ENCODE measurements around the gene PLK5.
"Not testable (repeated sequence)": the region's sequence is repeated elsewhere in the genome, so short reads cannot be mapped to it uniquely, and the experiment has no call there.

Gene PLK5

DNA sequence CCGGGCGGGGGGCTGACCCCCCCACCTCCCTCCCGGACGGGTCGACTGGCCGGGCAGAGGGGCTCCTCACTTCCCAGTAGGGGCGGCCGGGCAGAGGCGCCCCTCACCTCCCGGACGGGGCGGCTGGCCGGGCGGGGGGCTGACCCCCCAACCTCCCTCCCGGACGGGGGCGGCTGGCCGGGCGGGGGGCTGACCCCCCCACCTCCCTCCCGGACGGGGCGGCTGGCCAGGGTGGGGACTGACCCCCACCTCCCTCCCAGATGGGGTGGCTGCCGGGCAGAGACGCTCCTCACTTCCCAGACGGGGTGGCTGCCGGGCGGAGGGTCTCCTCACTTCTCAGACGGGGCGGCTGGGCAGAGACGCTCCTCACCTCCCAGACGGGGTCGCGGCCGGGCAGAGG is 24.6 kb upstream of the PLK5 start:
- ATAC-seq; H3K4me1 Mint-ChIP-seq; H3K4me3 Mint-ChIP-seq; DNase-seq (ENCODE audit: low spot score in 2 of 2); H3K9me3 Mint-ChIP-seq; H3K27ac Mint-ChIP-seq; H3K36me3 Mint-ChIP-seq: not testable (repeated sequence)

GRCh38 chr19:1501200-1501595 is 22.7 kb upstream of the PLK5 start:
- DNase-seq (ENCODE audit: low spot score in 2 of 2) (no peak), ATAC-seq (no peak)
- H3K4me1 Mint-ChIP-seq, result peaks cover 3% of the 10 kb centered on the region
- no peak overlapping the region for H3K27ac Mint-ChIP-seq
- H3K36me3 Mint-ChIP-seq, result no peaks in the 10 kb centered on the region
- no peak overlapping the region for H3K4me3 Mint-ChIP-seq
- H3K9me3 Mint-ChIP-seq, result no peaks in the 10 kb centered on the region

GRCh38 chr19:1502433-1503088 is 21.3 kb upstream of the PLK5 start:
- Mint-ChIP-seq H3K4me3 (no peak overlapping the region), H3K36me3 (peaks cover 2% of the 10 kb centered on the region), H3K9me3 (no peaks in the 10 kb centered on the region), H3K4me1 (peaks cover 9% of the 10 kb centered on the region), H3K27ac (no peak overlapping the region)
- ATAC-seq, result no peak
- no peak for DNase-seq (ENCODE audit: low spot score in 2 of 2)

GRCh38 chr19:1503089-1503924 is 20.6 kb upstream of the PLK5 start:
- DNase-seq (ENCODE audit: low spot score in 2 of 2) (peak; percentile 63 to 86), ATAC-seq (peak; percentile 65)
- Mint-ChIP-seq H3K4me3 (no peak overlapping the region), H3K4me1 (peaks cover 15% of the 10 kb centered on the region), H3K9me3 (no peaks in the 10 kb centered on the region), H3K36me3 (peaks cover 6% of the 10 kb centered on the region), H3K27ac (no peak overlapping the region)

- H3K4me3 Mint-ChIP-seq, result no peak overlapping the region
- peaks cover 15% of the 10 kb centered on the region for H3K4me1 Mint-ChIP-seq
- DNase-seq (ENCODE audit: low spot score in 2 of 2) (no peak), ATAC-seq (no peak)
- H3K27ac Mint-ChIP-seq, result no peak overlapping the region
- no peaks in the 10 kb centered on the region for H3K9me3 Mint-ChIP-seq
- H3K36me3 Mint-ChIP-seq, result peaks cover 6% of the 10 kb centered on the region
Measured at GRCh38 chr19:1503925-1504773, 19.7 kb upstream of the PLK5 start.

DNA sequence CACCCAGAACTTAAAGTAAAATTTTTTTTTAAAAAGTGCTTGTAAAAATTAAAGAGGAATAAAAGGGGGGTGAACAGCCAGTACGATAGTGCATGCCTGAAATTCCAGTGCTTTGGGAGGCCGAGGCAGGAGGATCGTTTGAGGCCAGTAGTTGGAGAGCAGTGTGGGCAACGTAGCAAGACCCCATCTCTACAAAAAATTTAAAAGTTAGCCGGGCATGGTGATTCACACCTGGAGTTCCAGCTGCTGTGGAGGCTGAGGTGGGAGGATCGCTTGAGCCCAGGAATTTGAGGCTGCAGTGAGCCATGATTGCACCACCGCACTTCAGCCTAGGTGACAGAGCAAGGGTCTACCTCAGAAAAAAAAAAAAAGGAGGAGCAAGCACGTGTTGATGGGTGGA is 18.9 kb upstream of the PLK5 start:
- Mint-ChIP-seq H3K9me3 (no peaks in the 10 kb centered on the region), H3K4me1 (peaks cover 22% of the 10 kb centered on the region), H3K36me3 (peaks cover 6% of the 10 kb centered on the region), H3K4me3 (no peak overlapping the region), H3K27ac (no peak overlapping the region)
- DNase-seq (ENCODE audit: low spot score in 2 of 2), result no peak
- ATAC-seq, result no peak

DNA sequence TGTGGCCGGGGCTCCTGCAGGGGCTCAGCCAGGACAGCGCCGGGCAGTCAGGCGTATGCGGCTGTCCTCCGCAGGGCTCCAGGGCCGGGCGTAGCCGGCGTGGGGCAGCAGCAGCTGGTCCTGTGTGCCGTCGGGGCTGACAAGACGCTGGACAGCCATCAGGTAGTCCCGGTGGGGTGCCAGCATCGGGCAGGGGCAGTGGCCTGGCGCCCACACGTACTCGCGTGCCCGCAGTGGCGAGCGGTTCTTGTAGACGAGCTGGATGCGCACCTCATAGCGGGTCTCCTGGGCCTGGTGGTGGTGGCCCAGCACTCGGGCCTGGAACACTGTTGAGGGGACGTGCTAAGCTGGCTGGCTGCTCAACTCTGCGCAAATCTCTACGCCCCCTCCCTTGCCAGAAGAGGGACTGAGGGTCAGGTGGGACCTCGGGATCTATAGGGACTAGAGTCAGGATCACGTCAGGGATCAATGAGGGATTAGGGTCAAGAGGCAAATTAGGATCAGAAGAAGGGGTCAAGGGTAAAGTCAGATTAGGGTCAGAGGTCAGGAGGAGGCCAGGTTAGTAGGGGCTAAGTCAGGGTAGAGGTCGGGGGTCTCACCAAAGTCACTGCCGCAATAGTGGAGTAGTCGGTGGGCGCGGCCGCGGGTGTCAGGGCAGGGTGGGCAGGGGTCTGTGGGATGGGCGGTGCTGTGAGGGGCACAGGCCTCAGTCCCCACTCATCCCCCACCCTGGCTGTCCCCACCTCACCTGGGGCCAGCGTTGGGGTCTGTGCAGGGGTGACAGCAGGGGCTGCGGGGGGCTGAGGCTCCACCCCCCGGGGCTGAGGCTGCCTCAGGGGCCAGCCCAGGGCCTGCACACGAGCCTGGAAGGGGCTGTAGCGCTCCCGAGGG is 17.6 kb upstream of the PLK5 start:
- DNase-seq (ENCODE audit: low spot score in 2 of 2), result no peak
- H3K9me3 Mint-ChIP-seq, result no peaks in the 10 kb centered on the region
- no peak for ATAC-seq
- H3K4me1 Mint-ChIP-seq, result peaks cover 24% of the 10 kb centered on the region
- no peak overlapping the region for H3K4me3 Mint-ChIP-seq
- H3K36me3 Mint-ChIP-seq, result peaks cover 6% of the 10 kb centered on the region
- no peak overlapping the region for H3K27ac Mint-ChIP-seq

DNA sequence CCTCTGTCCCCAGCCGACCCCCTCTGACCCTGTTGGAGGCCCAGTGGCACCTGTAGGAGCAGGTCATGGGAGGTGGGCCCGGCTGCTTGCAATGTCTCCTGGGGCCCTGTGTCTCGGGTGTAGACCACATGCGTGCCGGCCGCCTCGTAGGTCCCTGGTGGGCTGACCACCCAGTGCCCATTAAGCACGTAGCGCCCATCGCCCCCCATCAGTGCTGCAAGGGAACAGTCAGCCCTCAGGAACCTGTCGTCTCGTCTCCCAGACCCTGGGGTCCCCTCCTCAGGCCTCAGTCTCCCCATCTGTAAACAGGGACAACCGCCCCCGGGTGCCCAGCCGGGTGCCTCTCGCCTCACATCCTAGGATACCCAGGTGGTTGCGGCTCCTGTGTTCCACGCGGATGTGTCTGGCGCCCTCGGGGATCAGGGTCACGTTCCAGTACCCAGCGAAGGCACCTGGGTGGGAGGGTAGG is 16.7 kb upstream of the PLK5 start:
- H3K9me3 Mint-ChIP-seq, result no peaks in the 10 kb centered on the region
- peak overlapping the region; percentile 82 for H3K4me3 Mint-ChIP-seq
- H3K27ac Mint-ChIP-seq, result peak overlapping the region; percentile 83
- ATAC-seq (no peak), DNase-seq (ENCODE audit: low spot score in 2 of 2) (no peak)
- peaks cover 6% of the 10 kb centered on the region for H3K36me3 Mint-ChIP-seq
- peaks cover 25% of the 10 kb centered on the region for H3K4me1 Mint-ChIP-seq

- peaks cover 31% of the 10 kb centered on the region for H3K4me1 Mint-ChIP-seq
- H3K4me3 Mint-ChIP-seq, result peak overlapping the region; percentile 82
- DNase-seq (ENCODE audit: low spot score in 2 of 2), result peak; percentile 70 to 93
- peak overlapping the region; percentile 83 for H3K27ac Mint-ChIP-seq
- H3K9me3 Mint-ChIP-seq, result no peaks in the 10 kb centered on the region
- peaks cover 6% of the 10 kb centered on the region for H3K36me3 Mint-ChIP-seq
- ATAC-seq, result peak; percentile 91
Measured at GRCh38 chr19:1507763-1508506, 15.9 kb upstream of the PLK5 start.

DNA sequence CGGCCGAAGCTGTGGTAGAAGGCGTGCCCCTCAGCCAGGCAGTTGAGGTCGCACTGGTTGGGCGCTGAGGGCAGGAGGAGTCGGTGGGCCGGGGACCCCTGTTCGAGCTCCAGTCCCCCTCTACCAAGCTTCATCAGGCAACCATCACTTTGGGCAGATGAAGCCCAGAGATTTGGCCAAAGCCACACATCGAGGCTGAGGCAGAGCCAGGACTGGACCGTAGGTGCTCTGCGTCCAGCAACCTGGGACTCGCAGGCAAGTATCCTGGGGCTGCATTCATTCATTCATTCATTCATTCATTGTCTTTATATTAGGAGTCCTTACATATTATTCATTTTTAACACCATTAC is 15.4 kb upstream of the PLK5 start:
- no peak overlapping the region for H3K27ac Mint-ChIP-seq
- peak overlapping the region; percentile 82 for H3K4me3 Mint-ChIP-seq
- ATAC-seq (no peak), DNase-seq (ENCODE audit: low spot score in 2 of 2) (no peak)
- H3K36me3 Mint-ChIP-seq, result peaks cover 6% of the 10 kb centered on the region
- H3K9me3 Mint-ChIP-seq, result no peaks in the 10 kb centered on the region
- peaks cover 31% of the 10 kb centered on the region for H3K4me1 Mint-ChIP-seq

DNA sequence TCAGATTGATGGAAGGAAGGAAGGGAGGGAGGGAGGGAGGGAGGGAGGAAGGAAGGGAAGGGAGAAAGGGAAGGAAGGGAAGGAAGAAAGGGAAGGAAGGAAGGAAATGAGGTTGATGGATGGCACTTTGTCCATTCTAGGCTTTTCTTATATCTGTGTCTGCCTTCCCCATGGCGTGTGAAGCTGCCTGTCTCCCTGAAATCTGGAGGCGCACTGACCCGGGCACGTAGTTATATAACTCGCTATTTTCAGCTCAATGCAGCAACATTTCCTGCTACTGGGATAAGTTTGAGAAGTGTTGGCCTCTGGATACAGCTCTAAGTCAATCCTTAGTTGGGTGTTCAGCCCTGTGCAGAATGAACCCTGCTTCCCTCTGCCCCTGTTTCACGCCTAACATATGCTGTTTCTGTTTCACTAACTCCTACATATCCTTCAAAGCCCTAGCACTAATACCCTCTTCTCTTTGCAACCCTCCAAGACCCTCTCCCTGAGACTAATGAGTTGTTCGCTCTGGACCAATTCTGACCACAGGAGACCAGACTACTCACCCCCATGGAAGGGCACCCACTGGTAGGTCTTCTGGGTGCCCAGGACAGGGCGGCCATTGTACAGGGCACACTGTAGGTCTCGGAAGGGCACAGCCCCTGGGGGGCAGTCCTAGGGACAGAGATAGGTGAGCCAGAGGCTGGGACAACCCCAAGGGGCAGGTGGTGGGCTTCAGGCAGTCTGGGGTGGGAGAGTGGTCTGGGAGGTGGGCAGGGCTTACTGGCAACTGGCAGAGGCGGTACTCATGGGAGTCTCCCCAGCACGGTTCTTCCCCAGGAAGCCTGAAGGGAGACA is 14.1 kb upstream of the PLK5 start:
- DNase-seq (ENCODE audit: low spot score in 2 of 2) (no peak), ATAC-seq (no peak)
- Mint-ChIP-seq H3K4me3 (no peak overlapping the region), H3K36me3 (peaks cover 14% of the 10 kb centered on the region), H3K9me3 (no peaks in the 10 kb centered on the region), H3K4me1 (peaks cover 37% of the 10 kb centered on the region), H3K27ac (peak overlapping the region; percentile 21)

DNA sequence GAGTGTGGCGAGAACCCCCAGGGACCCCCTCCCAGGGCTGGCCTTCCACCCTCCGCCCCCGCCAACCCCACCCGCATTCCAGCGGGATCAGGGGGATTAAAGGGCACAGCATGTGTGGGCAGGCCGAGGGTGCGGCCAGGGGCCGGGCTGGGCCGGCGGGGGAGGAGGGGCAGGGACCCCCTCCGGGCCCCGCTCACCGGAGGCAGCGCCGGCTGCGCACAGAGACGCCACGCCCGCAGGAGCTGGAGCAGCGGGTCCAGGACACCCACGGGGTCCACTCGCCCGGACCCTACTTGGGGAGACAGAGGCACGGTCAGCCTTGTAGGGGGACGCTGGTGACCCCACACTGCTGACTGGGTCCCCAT is 13.5 kb upstream of the PLK5 start:
- no peak overlapping the region for H3K27ac Mint-ChIP-seq
- no peaks in the 10 kb centered on the region for H3K9me3 Mint-ChIP-seq
- H3K4me1 Mint-ChIP-seq, result peaks cover 37% of the 10 kb centered on the region
- DNase-seq (ENCODE audit: low spot score in 2 of 2) (no peak), ATAC-seq (no peak)
- H3K4me3 Mint-ChIP-seq, result no peak overlapping the region
- H3K36me3 Mint-ChIP-seq, result peaks cover 14% of the 10 kb centered on the region

GRCh38 chr19:1510807-1511206 is 13.1 kb upstream of the PLK5 start:
- no peaks in the 10 kb centered on the region for H3K9me3 Mint-ChIP-seq
- H3K27ac Mint-ChIP-seq, result no peak overlapping the region
- no peak overlapping the region for H3K4me3 Mint-ChIP-seq
- peaks cover 37% of the 10 kb centered on the region for H3K4me1 Mint-ChIP-seq
- H3K36me3 Mint-ChIP-seq, result peaks cover 14% of the 10 kb centered on the region
- DNase-seq (ENCODE audit: low spot score in 2 of 2) (no peak), ATAC-seq (no peak)
